GM18502 (cell line): ENCODE measurements around the gene LRRC56.
A peak's percentile ranks its signal among the peaks of the same experiment; 100 is the strongest.

Experiments
- ATAC-seq: cut with Tn5 transposase; IDR thresholded peaks from one replicate; pipeline ENCODE4 v1.9.1; 2021; ENCODE audit warnings: mild to moderate bottlenecking; ENCODE audit not compliant: unreplicated experiment, poor library complexity

Gene LRRC56

GRCh38 chr11:536841-537621 is at the start of gene LRRC56:
LRRC56 (plus strand) TSS chr11:537527; CDS start chr11:540685, 3,158 bp downstream.
- peak; percentile 55 for ATAC-seq

- ATAC-seq: no peak
These were observed 49.7 kb upstream of the LRRC56 start for GRCh38 chr11:487571-488021.

GRCh38 chr11:488062-488461 is 49.3 kb upstream of the LRRC56 start:
- no peak for ATAC-seq

GRCh38 chr11:488579-488978 is 48.7 kb upstream of the LRRC56 start:
- no peak for ATAC-seq

- no peak for ATAC-seq
These were observed 48.3 kb upstream of the LRRC56 start for GRCh38 chr11:488992-489391.

- ATAC-seq: no peak
These were observed 47.6 kb upstream of the LRRC56 start for GRCh38 chr11:489610-490185.

- ATAC-seq: no peak
These were observed 47.0 kb upstream of the LRRC56 start for GRCh38 chr11:490186-490929.

GRCh38 chr11:490930-491260 is 46.4 kb upstream of the LRRC56 start:
- ATAC-seq: no peak

- no peak for ATAC-seq
These were observed 46.0 kb upstream of the LRRC56 start for GRCh38 chr11:491358-491757.

- ATAC-seq: no peak
These were observed 44.7 kb upstream of the LRRC56 start for GRCh38 chr11:492427-493226.

GRCh38 chr11:494761-495536 is 42.4 kb upstream of the LRRC56 start:
- no peak for ATAC-seq

GRCh38 chr11:495537-495931 is 41.8 kb upstream of the LRRC56 start:
- no peak for ATAC-seq

- no peak for ATAC-seq
These were observed 40.3 kb upstream of the LRRC56 start for GRCh38 chr11:496834-497564.

GRCh38 chr11:497565-498296 is 39.6 kb upstream of the LRRC56 start:
- no peak for ATAC-seq

- ATAC-seq: no peak
These were observed 38.8 kb upstream of the LRRC56 start for GRCh38 chr11:498297-499181.

- no peak for ATAC-seq
These were observed 37.9 kb upstream of the LRRC56 start for GRCh38 chr11:499201-500076.
